GM11168 (cell line): ENCODE results near the gene WDFY3.

Source experiments
- in situ Hi-C: fragments of 300-500 bp; cut with MboI; formaldehyde crosslinking; loops from one replicate; pipeline ENCODE4 v1.12.0; 2022; ENCODE audit warnings: low sequenced_read_pairs; ENCODE audit not compliant: unreplicated experiment

WDFY3 gene

DNA sequence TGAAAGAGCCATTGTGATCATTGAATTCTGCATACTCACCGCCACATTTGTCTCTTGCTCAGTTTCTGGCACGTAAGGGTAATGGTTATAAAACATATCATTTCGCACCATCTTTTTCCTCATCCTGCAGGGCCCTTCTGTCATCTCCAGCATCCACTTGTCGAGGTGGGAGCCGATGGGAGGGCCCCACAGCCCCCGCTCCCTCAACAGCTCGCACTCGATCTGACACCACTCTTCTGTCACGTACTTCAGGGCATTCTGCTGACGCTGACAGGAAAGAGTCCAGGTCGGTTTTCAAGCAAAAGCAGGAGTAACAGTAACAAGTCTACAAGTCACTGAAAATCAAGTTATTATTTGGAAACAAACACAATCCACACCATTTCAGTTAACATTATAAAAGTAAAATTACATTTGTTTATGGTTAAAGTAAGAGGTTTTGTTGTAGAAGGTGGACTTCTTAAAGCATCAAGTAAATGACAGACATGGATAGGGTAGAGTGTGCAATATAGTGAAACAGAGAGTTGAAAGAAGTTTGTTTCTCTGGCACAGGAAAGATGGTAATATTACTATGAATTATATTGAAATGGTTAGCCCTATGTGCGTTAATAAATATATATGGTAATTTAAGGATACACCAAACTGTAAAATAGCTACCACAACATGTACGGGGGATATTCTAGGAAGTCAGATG, 233.0 kb downstream of the WDFY3 start:
- in situ Hi-C loops, result no loop called here

DNA sequence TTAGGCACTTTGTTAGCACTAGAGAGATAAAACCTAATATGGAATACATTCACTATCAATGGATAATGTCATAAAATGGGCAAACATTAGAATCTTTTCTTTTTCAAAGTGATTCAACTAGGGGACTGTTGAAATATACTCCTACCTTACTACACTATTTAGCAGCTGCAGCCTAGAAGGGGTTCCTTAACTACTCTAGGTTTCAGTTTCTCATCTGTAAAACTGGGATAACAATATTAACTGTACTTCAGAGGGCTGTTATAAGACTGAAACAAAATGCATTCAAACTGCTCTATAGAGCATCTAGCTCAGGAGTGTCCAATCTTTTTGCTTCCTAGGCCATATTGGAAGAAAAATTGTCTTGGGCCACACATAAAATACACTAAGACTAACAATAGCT, 236.1 kb downstream of the WDFY3 start:
- in situ Hi-C loops, result no loop called here

DNA sequence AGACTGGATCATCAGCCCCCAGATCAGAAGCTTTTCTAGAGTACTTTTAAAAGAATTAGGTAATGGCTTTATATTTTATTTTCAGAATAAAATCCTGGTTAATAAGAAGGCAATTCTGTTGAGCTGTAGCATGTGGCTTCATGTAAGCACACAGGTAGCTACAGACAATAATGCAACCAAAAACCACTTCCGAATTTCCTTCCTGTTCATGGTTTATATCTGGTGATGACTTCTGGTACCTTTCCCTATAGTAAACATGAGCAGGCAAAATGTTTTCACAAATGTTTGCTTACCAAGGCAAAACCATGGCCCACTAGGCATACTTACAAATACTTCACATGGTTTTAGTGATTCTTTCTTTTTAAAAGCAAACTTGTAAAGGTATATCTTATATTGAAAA, 239.0 kb downstream of the WDFY3 start:
- in situ Hi-C loops, result no loop called here

DNA sequence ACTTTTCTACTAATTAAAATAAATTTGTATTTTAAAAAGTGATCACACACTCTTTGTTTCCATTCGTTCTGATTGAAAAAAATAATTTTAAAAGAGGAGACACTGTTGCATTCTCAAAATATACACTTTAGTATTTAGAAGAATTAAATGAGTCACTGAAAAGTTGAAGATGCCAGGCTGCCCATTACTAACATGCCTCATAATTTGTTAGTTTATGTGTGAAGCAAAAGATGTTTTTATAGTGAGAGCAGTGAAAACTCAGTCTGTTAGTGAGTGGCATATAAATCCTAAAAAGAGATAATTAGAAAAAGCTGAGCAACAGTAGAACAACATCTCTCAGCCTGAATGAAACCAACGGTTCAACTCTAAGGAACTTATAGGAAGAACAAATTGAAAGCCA, 240.1 kb downstream of the WDFY3 start:
- in situ Hi-C loops, result no loop called here

DNA sequence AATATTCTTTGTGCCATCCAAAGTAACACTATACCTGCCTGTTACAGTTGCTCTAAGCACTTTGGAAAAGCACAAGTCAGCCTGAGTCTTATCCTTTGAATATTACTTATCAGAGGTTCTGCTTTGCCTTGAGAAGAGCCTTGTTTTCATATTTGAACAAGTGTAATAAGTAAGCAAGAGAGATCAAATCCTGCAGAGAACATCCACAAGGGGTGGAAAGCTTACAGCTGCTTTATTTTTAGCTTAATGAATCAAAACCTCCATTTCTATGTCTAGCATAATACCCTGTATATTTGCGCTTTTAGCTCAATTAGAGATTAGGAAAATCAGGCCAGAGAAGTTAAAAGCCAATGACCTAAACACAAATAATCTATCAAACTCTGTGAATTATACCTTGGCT, 243.8 kb downstream of the WDFY3 start:
- in situ Hi-C loops, result no loop called here

DNA sequence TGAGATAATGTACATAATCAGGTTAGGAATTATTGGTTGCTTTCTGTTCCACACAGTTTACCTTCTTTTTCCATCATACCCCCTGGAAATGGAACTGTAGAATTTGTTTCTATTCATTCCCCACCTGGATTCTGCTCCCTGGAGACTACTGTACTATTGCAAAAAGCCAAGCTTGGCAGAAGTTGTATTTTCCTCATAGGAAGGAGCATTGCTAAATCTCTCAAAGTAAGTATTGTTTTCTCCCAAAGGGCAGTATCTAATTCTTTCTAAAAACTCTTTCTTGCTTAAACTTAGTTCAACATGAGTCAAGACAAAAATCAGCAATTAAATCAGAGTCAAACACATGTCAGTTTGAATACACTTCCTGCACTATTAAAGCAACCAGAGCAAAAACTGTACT, 247.4 kb downstream of the WDFY3 start:
- in situ Hi-C loops, result no loop called here

DNA sequence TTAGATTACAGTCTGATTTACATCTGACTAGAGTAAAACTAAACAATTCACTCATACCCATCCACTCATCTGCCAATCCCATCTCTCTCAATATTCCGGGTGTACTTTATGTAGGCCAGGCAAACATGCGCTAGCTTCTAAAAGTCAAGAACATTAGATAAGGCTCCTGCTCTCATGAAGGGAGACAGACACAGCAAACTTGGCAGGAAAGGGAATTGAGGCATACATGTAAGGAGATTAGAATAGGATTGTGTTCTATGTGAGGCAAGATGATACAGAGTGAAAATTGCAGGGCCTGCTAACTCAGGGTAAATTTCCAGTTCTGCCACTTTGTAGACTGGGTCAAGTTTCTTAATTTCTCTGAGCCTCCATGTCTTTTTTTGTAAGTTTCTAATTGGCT, 247.8 kb downstream of the WDFY3 start:
- in situ Hi-C loops, result no loop called here

DNA sequence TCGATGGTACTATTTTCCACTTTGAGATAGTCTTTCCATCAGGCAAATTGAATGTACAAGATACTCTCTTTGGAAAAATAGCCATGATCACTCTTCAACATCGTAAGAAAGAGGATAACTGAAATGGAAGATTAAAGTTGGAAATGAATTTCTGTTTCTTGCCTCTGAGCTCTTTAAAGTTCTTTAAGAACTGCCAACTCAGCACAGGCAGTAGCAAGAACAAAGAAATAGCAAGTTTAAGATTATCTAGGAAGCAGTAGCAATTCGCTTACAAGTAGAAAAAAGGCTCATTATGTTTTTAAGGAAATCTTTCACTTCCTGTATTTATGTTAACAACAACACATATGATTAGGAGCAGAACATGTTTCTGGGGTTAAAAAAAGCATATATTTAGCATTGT, 255.9 kb downstream of the WDFY3 start:
- in situ Hi-C loops, result no loop called here

DNA sequence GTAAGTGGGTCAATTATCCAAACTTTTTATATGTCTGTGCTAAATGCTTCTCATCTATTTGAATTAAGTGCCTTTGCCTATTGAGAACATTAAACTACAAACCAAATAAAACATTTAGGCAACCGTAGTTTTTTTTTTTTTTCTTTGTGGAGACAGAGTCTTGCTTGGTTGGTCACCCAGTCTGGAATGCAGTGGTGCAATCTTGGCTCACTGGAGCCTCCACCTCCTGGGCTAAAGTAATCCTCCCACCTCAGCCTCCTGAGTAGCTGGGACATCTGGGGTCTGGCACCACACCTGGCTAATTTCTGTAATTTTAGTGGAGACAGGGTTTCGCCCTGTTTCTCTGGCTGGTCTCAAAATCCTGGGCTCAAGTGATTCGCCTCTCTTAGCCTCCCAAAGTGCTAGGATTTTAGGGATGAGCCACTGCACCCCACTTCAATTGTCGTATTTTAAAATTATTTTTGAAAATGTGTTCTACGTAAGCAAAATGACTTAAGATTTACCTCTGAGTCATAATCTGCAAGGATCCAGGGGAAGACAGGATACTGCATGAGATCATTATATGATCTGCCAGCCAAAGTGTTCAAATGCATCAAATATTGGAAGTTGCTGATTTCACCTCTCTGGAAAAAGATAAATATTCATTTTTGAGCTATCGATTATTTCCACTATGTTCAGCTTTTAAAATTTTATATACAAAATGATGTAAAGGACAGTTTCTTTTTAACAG, 257.9 kb downstream of the WDFY3 start:
- in situ Hi-C loops, result no loop called here

DNA sequence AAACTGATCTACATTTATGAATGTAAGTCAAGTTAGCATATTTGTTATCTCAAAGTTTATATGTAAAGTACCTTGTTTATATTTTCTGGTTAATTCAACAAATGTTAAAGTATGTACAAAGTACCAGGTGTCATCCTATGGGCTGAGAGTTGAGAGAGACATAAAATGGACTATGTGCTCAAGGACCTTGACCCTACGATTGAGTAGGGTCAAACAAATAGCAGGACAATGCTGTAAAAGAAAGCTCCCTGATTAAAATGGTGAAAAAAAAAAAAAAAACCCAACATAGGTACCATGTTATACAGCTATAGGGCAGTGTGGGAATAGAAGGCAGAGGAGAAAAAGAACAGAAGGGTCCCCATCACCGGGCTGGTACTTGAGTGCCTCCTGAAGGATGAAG, 260.2 kb downstream of the WDFY3 start:
- in situ Hi-C loops, result no loop called here

DNA sequence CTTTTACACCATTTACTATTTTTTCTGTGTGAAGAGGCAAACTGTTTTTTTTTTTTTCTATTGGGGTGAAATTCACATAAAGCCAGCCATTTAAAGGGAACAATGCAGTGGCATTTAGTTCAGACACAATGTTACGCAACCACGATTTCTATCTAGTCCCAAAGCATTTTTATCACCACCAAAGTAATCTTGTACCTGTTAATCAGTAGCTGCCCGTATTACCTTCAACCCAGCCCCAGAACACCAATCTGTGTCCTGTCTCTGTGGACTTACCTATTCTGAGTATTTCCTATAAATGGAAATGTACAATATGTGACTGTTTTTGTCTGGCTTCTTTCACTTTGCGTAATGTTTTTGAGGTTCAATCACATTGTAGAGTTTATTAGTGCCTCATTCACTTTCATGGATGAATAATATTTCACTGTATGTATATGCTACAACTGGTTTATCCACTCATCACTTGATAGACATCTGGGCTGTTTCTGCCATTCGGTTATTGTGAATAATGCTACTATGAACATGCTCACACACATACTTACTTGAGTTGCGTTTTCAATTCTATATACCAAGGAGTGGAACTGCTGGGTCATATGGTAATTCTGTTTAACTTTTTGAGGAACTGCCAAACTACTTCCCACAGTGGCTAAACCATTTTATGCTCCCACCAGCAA, 267.4 kb downstream of the WDFY3 start:
- in situ Hi-C loops, result no loop called here

DNA sequence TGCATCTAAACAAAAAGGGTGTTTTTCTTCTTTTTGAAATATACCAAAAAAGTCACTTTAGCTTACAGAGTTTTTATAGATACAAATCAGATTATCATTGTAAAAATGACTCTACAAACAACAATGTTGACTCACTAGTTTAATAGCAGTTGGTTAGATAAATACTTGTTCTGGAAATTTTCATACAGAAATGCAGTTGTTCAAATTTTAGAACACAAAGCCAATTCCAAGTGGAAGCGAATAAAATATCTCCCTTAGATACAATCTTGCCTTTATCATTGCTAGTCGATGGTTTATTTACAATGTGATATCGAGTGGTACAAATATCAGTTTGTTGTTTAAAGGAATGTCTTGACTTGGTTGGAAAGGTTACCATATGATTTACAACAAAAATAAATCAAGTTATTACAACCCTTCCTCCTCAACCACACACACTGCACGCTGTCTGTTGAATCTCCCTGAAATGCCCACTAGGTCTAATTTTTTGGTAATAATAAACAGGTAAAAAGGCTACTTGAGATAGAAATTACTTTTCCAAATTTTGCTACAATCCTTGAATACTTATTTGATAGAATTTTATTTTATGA, 268.8 kb downstream of the WDFY3 start:
- in situ Hi-C loops, result no loop called here

DNA sequence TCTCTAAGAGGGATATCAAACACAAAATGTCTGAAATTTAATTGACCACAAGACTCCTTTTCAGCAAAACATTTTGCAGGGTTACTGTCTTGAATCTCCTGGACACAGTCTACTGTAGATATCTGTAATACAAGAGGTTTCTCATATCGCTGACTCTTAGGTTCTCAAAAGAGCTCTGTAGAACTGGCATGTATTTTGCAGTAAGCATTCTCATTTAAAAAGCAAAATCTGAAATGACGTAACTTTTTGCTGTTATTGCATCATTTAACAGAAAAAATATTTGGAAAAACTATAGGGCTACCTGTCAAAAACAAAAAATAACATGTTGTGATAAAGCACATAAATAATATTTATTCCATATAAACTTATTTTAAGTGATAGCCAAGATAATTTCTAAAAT, 269.3 kb downstream of the WDFY3 start:
- in situ Hi-C loops, result no loop called here

DNA sequence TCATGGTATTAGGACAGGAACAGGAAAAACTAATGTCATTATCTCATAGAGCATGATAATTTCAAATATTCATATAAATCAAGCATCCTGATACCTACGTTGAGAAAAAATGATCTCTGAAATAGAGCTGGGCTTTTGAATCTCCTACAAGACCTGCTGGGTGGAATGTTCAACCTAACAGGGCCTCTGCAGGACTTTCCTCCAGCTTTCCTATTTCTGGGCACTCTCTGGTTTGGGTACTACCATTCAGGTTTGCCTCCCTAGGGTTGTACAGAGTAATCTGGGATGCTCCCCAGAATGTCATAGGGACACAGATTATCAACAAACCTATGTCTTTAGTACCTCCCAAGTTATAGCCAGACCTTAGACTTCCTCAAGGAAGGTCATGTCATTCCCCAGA, 274.7 kb downstream of the WDFY3 start:
- in situ Hi-C loops, result no loop called here

DNA sequence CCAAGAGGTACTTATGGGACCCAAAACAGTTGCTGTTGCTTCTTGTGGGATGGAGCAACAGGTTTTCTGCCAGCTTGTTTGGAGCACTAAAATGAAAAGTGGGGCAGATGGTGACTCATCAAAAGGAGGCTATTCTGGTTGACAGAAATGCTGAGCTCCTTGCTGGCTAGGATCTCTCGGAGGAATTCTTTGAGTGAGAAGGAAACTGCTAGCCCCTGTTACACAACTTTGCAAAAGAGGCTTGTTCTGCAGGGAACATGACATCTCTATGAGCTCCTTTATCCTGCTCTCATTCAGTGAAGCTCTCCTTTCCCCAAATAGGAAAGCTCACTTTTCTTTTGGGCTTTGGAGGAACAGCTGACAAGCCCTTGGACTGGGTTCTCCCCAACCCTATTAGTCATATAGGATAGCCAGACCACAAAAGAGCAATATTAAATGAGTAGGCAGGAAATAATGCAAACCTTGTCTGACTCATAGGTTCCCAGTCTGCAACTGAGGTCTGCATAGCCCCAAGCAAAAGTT, 275.3 kb downstream of the WDFY3 start:
- in situ Hi-C loops, result no loop called here

DNA sequence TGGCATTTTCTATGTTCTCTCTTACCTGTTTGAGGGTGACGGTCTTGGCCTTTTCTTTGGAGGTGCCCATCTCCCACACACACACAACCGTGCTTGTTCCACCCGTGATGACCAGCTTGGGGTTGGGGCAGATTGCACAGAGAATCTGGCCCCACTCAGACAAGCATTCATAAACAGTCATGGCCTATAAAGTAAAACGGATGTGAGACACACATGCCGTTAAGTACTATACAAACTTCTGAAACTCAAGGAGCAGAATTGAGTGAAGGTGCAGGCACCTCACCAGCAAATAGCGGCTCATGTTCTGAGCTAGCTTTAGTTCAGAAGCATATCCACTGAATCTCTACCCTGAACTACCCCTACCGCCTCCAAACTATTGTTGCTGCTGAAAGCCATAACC, 276.0 kb downstream of the WDFY3 start:
- in situ Hi-C loops, result no loop called here

DNA sequence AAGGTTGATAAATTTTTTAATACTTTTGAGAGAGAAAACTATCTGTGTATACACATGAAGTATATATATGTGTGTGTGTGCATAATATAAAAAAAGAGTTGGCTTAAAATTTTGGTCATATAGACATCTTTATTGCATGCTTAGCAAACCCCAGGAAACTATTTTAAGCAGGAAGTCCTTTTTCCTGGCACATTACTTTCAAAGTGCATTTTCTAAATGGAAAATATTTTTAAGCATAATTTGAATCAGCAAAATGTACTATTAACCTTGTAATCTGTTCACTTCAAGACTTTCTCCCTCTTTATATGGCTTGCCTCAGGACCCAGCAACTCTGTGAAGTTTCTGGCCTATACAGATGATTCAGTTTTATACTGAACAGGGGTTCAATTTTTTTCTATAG, 277.3 kb downstream of the WDFY3 start:
- in situ Hi-C loops, result no loop called here

DNA sequence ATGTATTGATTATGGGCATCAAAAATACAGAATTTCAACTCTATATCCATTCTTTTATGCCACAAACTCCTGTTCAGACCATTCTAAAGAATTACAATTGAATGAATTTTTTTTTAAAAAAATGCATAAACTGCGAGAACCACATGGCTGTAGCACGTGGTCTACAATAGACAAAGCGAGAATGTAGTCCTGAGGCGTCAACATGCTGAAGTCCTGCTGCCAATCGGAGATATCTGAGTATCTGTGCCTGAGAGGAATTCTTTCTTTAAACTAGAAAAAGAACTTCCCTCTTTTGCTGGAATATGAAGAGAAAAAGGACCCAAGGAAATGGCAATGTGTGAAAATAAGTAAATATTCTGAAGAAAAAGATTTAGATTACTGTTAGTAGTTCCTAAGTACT, 277.9 kb downstream of the WDFY3 start:
- in situ Hi-C loops, result no loop called here

DNA sequence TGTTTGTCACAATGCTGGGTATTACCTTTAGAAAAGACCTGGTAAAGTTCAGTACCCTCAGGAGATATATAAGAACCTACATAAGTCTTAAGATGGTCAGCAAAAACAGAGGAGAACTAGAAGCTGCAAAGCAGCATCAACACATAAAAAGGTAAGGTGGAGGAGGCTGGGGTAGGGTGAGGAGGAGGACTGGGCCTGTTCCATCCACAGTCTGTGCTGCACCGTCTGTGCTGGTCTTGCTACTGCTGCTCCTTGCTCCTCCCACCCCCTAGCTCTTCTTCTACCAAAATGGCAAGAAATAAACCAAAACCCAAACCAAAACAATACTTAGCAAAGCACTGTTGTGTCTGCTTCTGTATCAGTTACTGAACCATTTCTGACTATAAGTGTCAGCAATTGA, 281.4 kb downstream of the WDFY3 start:
- in situ Hi-C loops, result no loop called here

DNA sequence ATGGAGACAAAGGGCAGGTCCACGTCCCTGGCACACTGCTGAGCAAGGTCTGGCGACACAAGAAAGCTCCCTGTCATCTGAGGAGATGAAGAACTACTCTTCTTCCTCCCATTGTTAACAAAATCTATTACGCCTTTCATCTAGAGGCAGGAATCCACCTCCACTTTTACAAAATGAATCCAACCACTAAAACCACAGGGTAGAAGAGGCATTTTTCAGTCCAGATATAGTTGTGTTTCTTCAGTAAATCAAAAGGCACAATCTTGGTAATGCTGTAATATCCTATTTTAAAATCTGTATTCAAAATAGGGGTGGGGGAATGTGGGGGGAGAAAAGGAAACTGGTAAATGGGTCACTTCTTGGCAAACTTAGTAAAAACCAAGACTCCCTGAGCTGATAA, 282.1 kb downstream of the WDFY3 start:
- in situ Hi-C loops, result no loop called here
